Activated naive CD8-positive, alpha-beta T cell treated with anti-CD3 and anti-CD28 coated beads, Interleukin-2, amount 50 U/mL, for 16 hours (primary cell): ENCODE data around the gene CAMTA1.
"Not testable (repeated sequence)": the region's sequence is repeated elsewhere in the genome, so short reads cannot be mapped to it uniquely, and the experiment has no call there.

ENCODE experiments used
- DNase-seq: peaks from one replicate; pipeline ENCODE4 v3.0.0-alpha.2; 2020; ENCODE audit warnings: low read depth, low spot score

Gene CAMTA1

GRCh38 chr1:6907201-6907600 is 121.9 kb downstream of the CAMTA1 start:
- DNase-seq, result no peak

- DNase-seq, result no peak
Measured at GRCh38 chr1:6907676-6908434, 122.6 kb downstream of the CAMTA1 start.

GRCh38 chr1:6909401-6909800 is 124.1 kb downstream of the CAMTA1 start:
- DNase-seq, result no peak

GRCh38 chr1:6909857-6910256 is 124.6 kb downstream of the CAMTA1 start:
- DNase-seq, result no peak

- no peak for DNase-seq
Measured at GRCh38 chr1:6911021-6911941, 126.0 kb downstream of the CAMTA1 start.

- DNase-seq, result no peak
Measured at GRCh38 chr1:6911974-6912373, 126.7 kb downstream of the CAMTA1 start.

- DNase-seq, result no peak
Measured at GRCh38 chr1:6912518-6912917, 127.3 kb downstream of the CAMTA1 start.

GRCh38 chr1:6913086-6913485 is 127.8 kb downstream of the CAMTA1 start:
- no peak for DNase-seq

- no peak for DNase-seq
Measured at GRCh38 chr1:6914706-6915105, 129.5 kb downstream of the CAMTA1 start.

GRCh38 chr1:6915999-6916565 is 130.8 kb downstream of the CAMTA1 start:
- no peak for DNase-seq

- no peak for DNase-seq
Measured at GRCh38 chr1:6917067-6917466, 131.8 kb downstream of the CAMTA1 start.

- no peak for DNase-seq
Measured at GRCh38 chr1:6918186-6918924, 133.1 kb downstream of the CAMTA1 start.

GRCh38 chr1:6918925-6919511 is 133.8 kb downstream of the CAMTA1 start:
- DNase-seq, result no peak

GRCh38 chr1:6921506-6921905 is 136.3 kb downstream of the CAMTA1 start:
- DNase-seq, result not testable (repeated sequence)

GRCh38 chr1:6922096-6922931 is 137.1 kb downstream of the CAMTA1 start:
- no peak for DNase-seq

- no peak for DNase-seq
Measured at GRCh38 chr1:6923012-6923411, 137.8 kb downstream of the CAMTA1 start.

- no peak for DNase-seq
Measured at GRCh38 chr1:6923416-6923815, 138.2 kb downstream of the CAMTA1 start.

- no peak for DNase-seq
Measured at GRCh38 chr1:6923955-6924881, 139.0 kb downstream of the CAMTA1 start.

- no peak for DNase-seq
Measured at GRCh38 chr1:6924891-6925290, 139.6 kb downstream of the CAMTA1 start.
